ENCODE data around the gene MSH2. TPM values are rescaled to one million over a fixed set of nuclear protein-coding genes. Genes with fewer than 3 reads are reported as not detected.

MSH2 gene
- total and polyA plus RNA-seq, 11 donors, result 4.4 to 19.0 (median 11.6) TPM

GRCh38 chr2:47504174-47504810, 101.3 kb downstream of the MSH2 start:
- ATAC-seq, result no peak
- 96 to 98% (median 97%) methylated on average over 6 of the region's 6 CpGs for WGBS, 4 donors

GRCh38 chr2:47506024-47506423, 103.1 kb downstream of the MSH2 start:
- WGBS, 4 donors, result 73 to 87% (median 81%) methylated on average over 4 of the region's 4 CpGs
- no peak for ATAC-seq

More at GRCh38 chr2:47504174-47504810, 101.3 kb downstream of the MSH2 start:
- H3K36me3 ChIP-seq, result no peaks in the 10 kb centered on the region
- no peak overlapping the region for H3K27ac ChIP-seq
- H3K4me1 ChIP-seq, result no peaks in the 10 kb centered on the region
- no peak for DNase-seq
- TF ChIP-seq CTCF (IDR thresholded peaks at IDR 0.05) (no peak), POLR2A (IDR thresholded peaks at IDR 0.05) (no peak)
- no peaks in the 10 kb centered on the region for H3K27me3 ChIP-seq
- H3K4me3 ChIP-seq, result no peak overlapping the region
- H3K9me3 ChIP-seq, result peaks cover 0 to 18% (median 0%) of the 10 kb centered on the region in 12 donors
- intact Hi-C loops (cut with DNase I), result no loop called here

GRCh38 chr2:47506436-47506835, 103.5 kb downstream of the MSH2 start:
- H3K27me3 ChIP-seq, result no peaks in the 10 kb centered on the region
- DNase-seq (no peak), ATAC-seq (no peak)
- H3K36me3 ChIP-seq, result no peaks in the 10 kb centered on the region
- WGBS, 4 donors, result 90 to 96% (median 95%) methylated on average over 5 of the region's 5 CpGs
- intact Hi-C loops (cut with DNase I), result no loop called here
- no peak overlapping the region for H3K27ac ChIP-seq
- H3K4me3 ChIP-seq, result no peak overlapping the region
- H3K4me1 ChIP-seq, result no peaks in the 10 kb centered on the region
- TF ChIP-seq CTCF (IDR thresholded peaks at IDR 0.05), result no peak
- no peak for TF ChIP-seq POLR2A (IDR thresholded peaks at IDR 0.05)
- H3K9me3 ChIP-seq, result peaks cover 0 to 9% (median 0%) of the 10 kb centered on the region in 12 donors

More at GRCh38 chr2:47506024-47506423, 103.1 kb downstream of the MSH2 start:
- Histone ChIP-seq H3K9me3 (peaks cover 0 to 9% (median 0%) of the 10 kb centered on the region in 12 donors), H3K4me1 (no peaks in the 10 kb centered on the region), H3K4me3 (no peak overlapping the region), H3K27me3 (no peaks in the 10 kb centered on the region), H3K36me3 (no peaks in the 10 kb centered on the region), H3K27ac (no peak overlapping the region)
- no peak for DNase-seq
- TF ChIP-seq POLR2A (IDR thresholded peaks at IDR 0.05), result no peak
- TF ChIP-seq CTCF (IDR thresholded peaks at IDR 0.05), result no peak
- intact Hi-C loops (cut with DNase I), result no loop called here

GRCh38 chr2:47508080-47508479, 105.1 kb downstream of the MSH2 start:
- Histone ChIP-seq H3K27ac (no peak overlapping the region), H3K4me3 (no peak overlapping the region), H3K9me3 (peaks cover 0 to 9% (median 0%) of the 10 kb centered on the region in 12 donors), H3K36me3 (no peaks in the 10 kb centered on the region), H3K4me1 (no peaks in the 10 kb centered on the region), H3K27me3 (no peaks in the 10 kb centered on the region)
- TF ChIP-seq POLR2A (IDR thresholded peaks at IDR 0.05) (no peak), CTCF (IDR thresholded peaks at IDR 0.05) (no peak)
- ATAC-seq (no peak), DNase-seq (no peak)
- intact Hi-C loops (cut with DNase I), result no loop called here
- WGBS, 4 donors, result 69 to 82% (median 73%) methylated on average over 4 of the region's 4 CpGs
